ENCODE data around the gene PAPLN.

PAPLN gene

DNA sequence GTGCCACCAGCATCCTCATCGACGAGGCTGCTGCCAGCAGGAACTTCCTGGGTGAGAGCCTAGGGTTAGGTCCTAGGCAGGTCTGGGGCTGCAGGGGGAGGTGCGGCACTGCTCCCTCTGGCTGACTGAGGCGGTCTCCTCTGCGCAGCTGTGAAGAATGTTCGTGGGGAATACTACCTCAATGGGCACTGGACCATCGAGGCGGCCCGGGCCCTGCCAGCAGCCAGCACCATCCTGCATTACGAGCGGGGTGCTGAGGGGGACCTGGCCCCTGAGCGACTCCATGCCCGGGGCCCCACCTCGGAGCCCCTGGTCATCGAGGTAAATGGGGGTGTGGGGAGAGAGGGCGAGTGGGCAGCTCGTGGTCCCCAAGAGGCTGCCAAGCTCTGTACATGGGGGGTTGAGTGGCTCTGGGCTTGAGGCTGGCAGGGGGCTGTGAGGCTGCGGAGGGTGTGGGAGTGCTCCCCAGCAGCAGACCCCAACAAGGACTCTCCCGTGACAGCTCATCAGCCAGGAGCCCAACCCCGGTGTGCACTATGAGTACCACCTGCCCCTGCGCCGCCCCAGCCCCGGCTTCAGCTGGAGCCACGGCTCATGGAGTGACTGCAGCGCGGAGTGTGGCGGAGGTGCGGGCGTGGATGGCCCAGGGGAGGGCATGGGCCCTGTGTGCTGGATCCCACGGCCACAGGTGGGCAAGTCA lies 14.4 kb downstream of the PAPLN start:
- H3K27ac ChIP-seq (replicated peaks) = no peak overlapping the region
- H3K27me3 ChIP-seq (ENCODE audit: insufficient read depth, poor library complexity, severe bottlenecking) = no peaks in the 10 kb centered on the region
- no peak overlapping the region for H3K4me3 ChIP-seq (replicated peaks; ENCODE audit: insufficient read depth, low read length)
- no peak for DNase-seq (ENCODE audit: low read depth in 1 of 2, low spot score in 1 of 2)
- TF ChIP-seq GABPA (IDR thresholded peaks at IDR 0.05; ENCODE audit: low read depth) = no peak
- no peak for TF ChIP-seq POLR2AphosphoS5 (IDR thresholded peaks at IDR 0.05; ENCODE audit: low read depth)
- no peak for TF ChIP-seq SPI1 (IDR thresholded peaks at IDR 0.05; ENCODE audit: borderline replicate concordance, low read depth)
- TF ChIP-seq, protein P1, sequence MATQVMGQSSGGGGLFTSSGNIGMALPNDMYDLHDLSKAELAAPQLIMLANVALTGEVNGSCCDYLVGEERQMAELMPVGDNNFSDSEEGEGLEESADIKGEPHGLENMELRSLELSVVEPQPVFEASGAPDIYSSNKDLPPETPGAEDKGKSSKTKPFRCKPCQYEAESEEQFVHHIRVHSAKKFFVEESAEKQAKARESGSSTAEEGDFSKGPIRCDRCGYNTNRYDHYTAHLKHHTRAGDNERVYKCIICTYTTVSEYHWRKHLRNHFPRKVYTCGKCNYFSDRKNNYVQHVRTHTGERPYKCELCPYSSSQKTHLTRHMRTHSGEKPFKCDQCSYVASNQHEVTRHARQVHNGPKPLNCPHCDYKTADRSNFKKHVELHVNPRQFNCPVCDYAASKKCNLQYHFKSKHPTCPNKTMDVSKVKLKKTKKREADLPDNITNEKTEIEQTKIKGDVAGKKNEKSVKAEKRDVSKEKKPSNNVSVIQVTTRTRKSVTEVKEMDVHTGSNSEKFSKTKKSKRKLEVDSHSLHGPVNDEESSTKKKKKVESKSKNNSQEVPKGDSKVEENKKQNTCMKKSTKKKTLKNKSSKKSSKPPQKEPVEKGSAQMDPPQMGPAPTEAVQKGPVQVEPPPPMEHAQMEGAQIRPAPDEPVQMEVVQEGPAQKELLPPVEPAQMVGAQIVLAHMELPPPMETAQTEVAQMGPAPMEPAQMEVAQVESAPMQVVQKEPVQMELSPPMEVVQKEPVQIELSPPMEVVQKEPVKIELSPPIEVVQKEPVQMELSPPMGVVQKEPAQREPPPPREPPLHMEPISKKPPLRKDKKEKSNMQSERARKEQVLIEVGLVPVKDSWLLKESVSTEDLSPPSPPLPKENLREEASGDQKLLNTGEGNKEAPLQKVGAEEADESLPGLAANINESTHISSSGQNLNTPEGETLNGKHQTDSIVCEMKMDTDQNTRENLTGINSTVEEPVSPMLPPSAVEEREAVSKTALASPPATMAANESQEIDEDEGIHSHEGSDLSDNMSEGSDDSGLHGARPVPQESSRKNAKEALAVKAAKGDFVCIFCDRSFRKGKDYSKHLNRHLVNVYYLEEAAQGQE (IDR thresholded peaks at IDR 0.05; ENCODE audit: insufficient replicate concordance, low read depth) = no peak
- TF ChIP-seq, protein P2, sequence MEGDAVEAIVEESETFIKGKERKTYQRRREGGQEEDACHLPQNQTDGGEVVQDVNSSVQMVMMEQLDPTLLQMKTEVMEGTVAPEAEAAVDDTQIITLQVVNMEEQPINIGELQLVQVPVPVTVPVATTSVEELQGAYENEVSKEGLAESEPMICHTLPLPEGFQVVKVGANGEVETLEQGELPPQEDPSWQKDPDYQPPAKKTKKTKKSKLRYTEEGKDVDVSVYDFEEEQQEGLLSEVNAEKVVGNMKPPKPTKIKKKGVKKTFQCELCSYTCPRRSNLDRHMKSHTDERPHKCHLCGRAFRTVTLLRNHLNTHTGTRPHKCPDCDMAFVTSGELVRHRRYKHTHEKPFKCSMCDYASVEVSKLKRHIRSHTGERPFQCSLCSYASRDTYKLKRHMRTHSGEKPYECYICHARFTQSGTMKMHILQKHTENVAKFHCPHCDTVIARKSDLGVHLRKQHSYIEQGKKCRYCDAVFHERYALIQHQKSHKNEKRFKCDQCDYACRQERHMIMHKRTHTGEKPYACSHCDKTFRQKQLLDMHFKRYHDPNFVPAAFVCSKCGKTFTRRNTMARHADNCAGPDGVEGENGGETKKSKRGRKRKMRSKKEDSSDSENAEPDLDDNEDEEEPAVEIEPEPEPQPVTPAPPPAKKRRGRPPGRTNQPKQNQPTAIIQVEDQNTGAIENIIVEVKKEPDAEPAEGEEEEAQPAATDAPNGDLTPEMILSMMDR (IDR thresholded peaks at IDR 0.05; ENCODE audit: insufficient read depth, low read length) = no peak

DNA sequence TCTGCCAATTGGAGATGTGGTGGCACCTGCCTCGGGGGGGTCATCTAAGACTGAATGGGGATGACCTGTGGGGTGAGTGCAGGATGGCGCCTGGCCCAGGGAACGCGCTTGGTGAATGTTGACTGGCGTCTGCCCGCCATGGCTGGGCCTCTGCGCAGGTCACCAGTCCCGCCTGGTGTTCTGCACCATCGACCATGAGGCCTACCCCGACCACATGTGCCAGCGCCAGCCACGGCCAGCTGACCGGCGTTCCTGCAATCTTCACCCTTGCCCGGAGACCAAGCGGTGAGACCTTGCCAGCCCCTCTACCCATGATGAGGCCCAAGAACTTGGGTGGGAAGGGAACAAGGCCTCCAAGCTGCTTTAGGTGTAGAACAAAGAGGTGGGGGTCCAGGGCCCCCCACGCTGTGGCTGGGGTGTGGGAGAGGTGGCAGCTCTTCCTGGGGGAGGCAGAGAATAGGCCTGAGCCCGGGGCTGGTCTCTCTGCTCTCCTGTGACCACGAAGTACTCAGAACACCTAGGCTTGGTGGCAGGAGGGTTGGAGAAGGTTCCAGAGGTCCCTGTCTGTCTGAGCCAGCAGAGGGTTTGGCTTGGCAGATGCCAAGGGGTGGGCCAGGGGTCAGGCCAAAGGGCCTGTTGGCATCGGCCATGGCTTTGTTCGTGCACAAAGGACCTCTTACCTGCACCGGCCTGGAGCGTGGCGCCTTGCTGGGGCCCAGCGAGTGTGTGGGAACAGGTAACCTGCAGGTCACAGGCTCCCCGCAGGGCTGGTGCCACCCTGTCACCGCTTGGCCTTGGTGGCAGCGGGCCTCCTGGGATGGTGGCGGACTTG lies 15.4 kb downstream of the PAPLN start:
- DNase-seq (ENCODE audit: low read depth in 1 of 2, low spot score in 1 of 2) = no peak
- TF ChIP-seq, protein P2 (IDR thresholded peaks at IDR 0.05; ENCODE audit: insufficient read depth, low read length) = no peak
- no peak for TF ChIP-seq SPI1 (IDR thresholded peaks at IDR 0.05; ENCODE audit: borderline replicate concordance, low read depth)
- no peak for TF ChIP-seq POLR2AphosphoS5 (IDR thresholded peaks at IDR 0.05; ENCODE audit: low read depth)
- TF ChIP-seq, protein P1 (IDR thresholded peaks at IDR 0.05; ENCODE audit: insufficient replicate concordance, low read depth) = no peak
- TF ChIP-seq GABPA (IDR thresholded peaks at IDR 0.05; ENCODE audit: low read depth) = no peak
- H3K4me3 ChIP-seq (replicated peaks; ENCODE audit: insufficient read depth, low read length) = no peak overlapping the region
- no peaks in the 10 kb centered on the region for H3K27me3 ChIP-seq (ENCODE audit: insufficient read depth, poor library complexity, severe bottlenecking)
- no peak overlapping the region for H3K27ac ChIP-seq (replicated peaks)

DNA sequence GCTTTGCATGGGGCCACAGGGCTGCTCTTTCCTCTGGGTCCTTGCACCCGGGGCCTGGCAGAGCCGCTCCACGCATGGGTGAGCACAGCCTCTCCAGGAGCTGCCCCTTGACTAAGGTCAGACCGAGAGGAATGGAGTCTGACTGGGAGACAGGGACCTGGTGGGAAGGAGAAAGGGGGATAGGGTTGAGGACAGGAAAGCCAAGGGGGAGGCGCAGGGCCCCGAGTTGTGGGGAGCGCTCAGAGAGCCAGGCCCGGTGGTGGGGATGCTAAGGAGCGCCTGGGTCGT lies 16.0 kb downstream of the PAPLN start:
- TF ChIP-seq POLR2AphosphoS5 (IDR thresholded peaks at IDR 0.05; ENCODE audit: low read depth) (no peak), GABPA (IDR thresholded peaks at IDR 0.05; ENCODE audit: low read depth) (no peak), SPI1 (IDR thresholded peaks at IDR 0.05; ENCODE audit: borderline replicate concordance, low read depth) (no peak)
- TF ChIP-seq, protein P2 (IDR thresholded peaks at IDR 0.05; ENCODE audit: insufficient read depth, low read length) = no peak
- TF ChIP-seq, protein P1 (IDR thresholded peaks at IDR 0.05; ENCODE audit: insufficient replicate concordance, low read depth) = no peak
- no peak for DNase-seq (ENCODE audit: low read depth in 1 of 2, low spot score in 1 of 2)

More for the DNA sequence above, 16.0 kb downstream of the PAPLN start:
- no peaks in the 10 kb centered on the region for H3K27me3 ChIP-seq (ENCODE audit: insufficient read depth, poor library complexity, severe bottlenecking)
- H3K27ac ChIP-seq (replicated peaks) = no peak overlapping the region
- H3K4me3 ChIP-seq (replicated peaks; ENCODE audit: insufficient read depth, low read length) = no peak overlapping the region

Data from HL-60 (cell line).